AG10803 (cell line): Measurements from ENCODE around the gene MRPL9.

Experiments used
- DNase-seq: peaks from one replicate; pipeline ENCODE4 v3.0.0; 2010; ENCODE audit warnings: low read depth
- H3K4me3 ChIP-seq: 2 replicates; pipeline ENCODE4 v1.5.1; 2011; ENCODE audit warnings: mild to moderate bottlenecking, low read length, control low read depth
- CTCF ChIP-seq: conservative IDR thresholded peaks from 2 replicates; pipeline ENCODE4 v1.5.1; 2011; ENCODE audit warnings: mild to moderate bottlenecking, low read length, control low read depth, inconsistent platforms

The MRPL9 gene

GRCh38 chr1:151729157-151729965, 33.9 kb downstream of the MRPL9 start:
- DNase-seq = no peak
- no peak overlapping the region for H3K4me3 ChIP-seq
- no peak for TF ChIP-seq CTCF

- no peak for TF ChIP-seq CTCF
- peak; percentile 55 for DNase-seq
- peak overlapping the region; percentile 14 for H3K4me3 ChIP-seq
Observed at GRCh38 chr1:151728151-151729054, 34.9 kb downstream of the MRPL9 start.

- no peak for TF ChIP-seq CTCF
- H3K4me3 ChIP-seq = no peak overlapping the region
- DNase-seq = no peak
Observed at GRCh38 chr1:151723726-151724370, 39.4 kb downstream of the MRPL9 start.

GRCh38 chr1:151721788-151722510, 41.3 kb downstream of the MRPL9 start:
- no peak for TF ChIP-seq CTCF
- no peak for DNase-seq
- H3K4me3 ChIP-seq = peak overlapping the region; percentile 55

GRCh38 chr1:151720974-151721787, 42.1 kb downstream of the MRPL9 start, which contains the start of gene RIIAD1:
Gene RIIAD1 (plus strand): TSS chr1:151721522. CDS start chr1:151721537, 15 bp downstream.
- peak; percentile 8 for DNase-seq
- peak within 1 kb of the TSS; percentile 55 for H3K4me3 ChIP-seq
- no peak for TF ChIP-seq CTCF

DNA sequence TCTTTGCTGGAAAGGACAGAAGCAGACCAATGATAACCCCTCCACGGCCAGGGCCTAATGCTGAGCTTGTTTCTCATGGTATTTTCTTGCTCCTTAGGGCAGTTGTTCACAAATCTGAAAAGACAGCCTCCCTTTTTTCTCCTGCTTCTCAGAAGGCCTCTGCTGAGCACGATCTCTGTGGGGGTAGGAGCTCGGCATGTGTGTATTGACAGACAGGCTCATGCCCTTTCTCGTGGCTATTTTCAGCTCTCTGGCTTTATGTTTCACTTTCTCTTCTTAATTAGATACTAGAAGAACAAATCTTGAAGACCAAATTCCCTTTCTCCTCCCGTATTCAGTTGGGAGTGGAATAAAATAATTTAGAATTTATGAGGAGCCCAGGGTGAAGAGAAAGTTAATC, 42.7 kb downstream of the MRPL9 start:
- H3K4me3 ChIP-seq = peak overlapping the region; percentile 52
- peak; percentile 29 for DNase-seq
- no peak for TF ChIP-seq CTCF
